Upper lobe of left lung (tissue), 6 donors: ENCODE results near the gene SHISA6. TPM values are rescaled to one million over a fixed set of nuclear protein-coding genes. Genes with fewer than 3 reads are reported as not detected.

Experiments
- ATAC-seq, 2 donors: fragments of 200-7000 bp; cut with Tn5 transposase; one replicate each; pipeline ENCODE4 v1.9.1; 2022; ENCODE audit warnings: mild to moderate bottlenecking in 2 of 2, moderate library complexity in 2 of 2; ENCODE audit not compliant: low FRiP score in 2 of 2
- DNase-seq, 2 donors: peaks; one replicate each; pipeline ENCODE4 v3.0.0-alpha.2; 2019 to 2020
- H3K27ac ChIP-seq, 4 donors: fragments of 200-600 bp; sonication (generic); one replicate each; pipeline ENCODE4 v1.5.1; 2016 to 2019
- H3K27me3 ChIP-seq, 4 donors: fragments of 200-600 bp; sonication (generic); one replicate each; pipeline ENCODE4 v1.5.1; 2017 to 2019
- H3K36me3 ChIP-seq, 4 donors: fragments of 200-600 bp; sonication (generic); one replicate each; pipeline ENCODE4 v1.5.1; 2016 to 2019
- H3K4me1 ChIP-seq, 4 donors: fragments of 200-600 bp; sonication (generic); one replicate each; pipeline ENCODE4 v1.5.1; 2018 to 2019
- H3K4me3 ChIP-seq, 4 donors: fragments of 200-600 bp; sonication (generic); one replicate each; pipeline ENCODE4 v1.5.1; 2017 to 2019; ENCODE audit warnings: mild to moderate bottlenecking in 2 of 4, moderate library complexity in 1 of 4
- H3K9me3 ChIP-seq, 4 donors: fragments of 200-600 bp; sonication (generic); one replicate each; pipeline ENCODE4 v1.5.1; 2018 to 2019
- CTCF ChIP-seq, 6 experiments: fragments of 450-650 bp in 4 of 6; fragments of 200-600 bp in 2 of 6; sonication (generic) in 2 of 6; IDR thresholded peaks; one replicate each; pipeline ENCODE4 v1.5.1; 2016 to 2019; ENCODE audit warnings: antibody characterized with exemption in 6 of 6
- EP300 ChIP-seq, 4 donors: sonication (generic); formaldehyde crosslinking; IDR thresholded peaks; one replicate each; pipeline ENCODE4 v1.5.1; 2017; ENCODE audit warnings: antibody characterized with exemption in 4 of 4, control low read depth in 2 of 4
- POLR2A ChIP-seq, 4 donors: fragments of 450-650 bp; IDR thresholded peaks; one replicate each; pipeline ENCODE4 v1.5.1; 2016 to 2017; ENCODE audit warnings: antibody characterized with exemption in 4 of 4, mild to moderate bottlenecking in 2 of 4
- POLR2AphosphoS5 ChIP-seq, 2 donors: sonication (generic); formaldehyde crosslinking; IDR thresholded peaks; one replicate each; pipeline ENCODE4 v1.5.1; 2017; ENCODE audit warnings: antibody characterized with exemption in 2 of 2
- WGBS, 2 donors: methylation state at CpG; one replicate each; pipeline ENCODE4 v1.1.5; 2017 to 2018; 5-methylcytosine and 5-hydroxymethylcytosine counted together
- total RNA-seq, 6 donors: library from RNA; depleted of rRNA in 4 of 6; stranded (reverse); fragments of >200 nt in 4 of 6; gene quantifications; one replicate each; pipeline versions ENCODE4 v1.1.0 to v1.2.1, GENCODE V29; 2016 to 2021
- donor health status: DM: no; HTN: no; CAD: no; lungs with moderate emphysema.
- donor health status: DM: no; HTN: yes; CAD: no; lungs with severe emphysema.

SHISA6 gene
- total RNA-seq, 6 donors from 2014 or later: 0.03 to 1.2 (median 0.74) TPM; not detected in 2

GRCh38 chr17:11378506-11378905, 137.5 kb downstream of the SHISA6 start:
- TF ChIP-seq POLR2AphosphoS5 (IDR thresholded peaks at IDR 0.05) (no peak), EP300 (IDR thresholded peaks at IDR 0.05) (no peak), CTCF (IDR thresholded peaks at IDR 0.05) (no peak), POLR2A (IDR thresholded peaks at IDR 0.05) (no peak)
- no peak overlapping the region for H3K4me3 ChIP-seq
- H3K27ac ChIP-seq: no peak overlapping the region
- no peaks in the 10 kb centered on the region for H3K36me3 ChIP-seq
- no peaks in the 10 kb centered on the region for H3K9me3 ChIP-seq
- no peaks in the 10 kb centered on the region for H3K4me1 ChIP-seq
- no peak for ATAC-seq
- 79 to 90% methylated on average over 6 of the region's 6 CpGs for WGBS, 2 donors
- H3K27me3 ChIP-seq: no peaks in the 10 kb centered on the region
- DNase-seq: no peak

- Histone ChIP-seq H3K4me3 (no peak overlapping the region), H3K36me3 (no peaks in the 10 kb centered on the region), H3K9me3 (no peaks in the 10 kb centered on the region), H3K27ac (no peak overlapping the region), H3K27me3 (no peaks in the 10 kb centered on the region), H3K4me1 (no peaks in the 10 kb centered on the region)
- WGBS, 2 donors: 74 to 95% methylated on average over 7 of the region's 7 CpGs
- DNase-seq (no peak), ATAC-seq (no peak)
- no peak for TF ChIP-seq POLR2AphosphoS5 (IDR thresholded peaks at IDR 0.05)
- TF ChIP-seq CTCF (IDR thresholded peaks at IDR 0.05): no peak
- no peak for TF ChIP-seq POLR2A (IDR thresholded peaks at IDR 0.05)
- no peak for TF ChIP-seq EP300 (IDR thresholded peaks at IDR 0.05)
Observed at GRCh38 chr17:11380761-11381160, 139.7 kb downstream of the SHISA6 start.

- no peaks in the 10 kb centered on the region for H3K9me3 ChIP-seq
- H3K4me1 ChIP-seq: no peaks in the 10 kb centered on the region
- no peaks in the 10 kb centered on the region for H3K27me3 ChIP-seq
- H3K27ac ChIP-seq: no peak overlapping the region
- ATAC-seq (no peak), DNase-seq (no peak)
- no peak for TF ChIP-seq POLR2A (IDR thresholded peaks at IDR 0.05)
- 82 to 91% methylated on average over 5 of the region's 5 CpGs for WGBS, 2 donors
- H3K4me3 ChIP-seq: no peak overlapping the region
- H3K36me3 ChIP-seq: no peaks in the 10 kb centered on the region
Observed at GRCh38 chr17:11383157-11383556, 142.1 kb downstream of the SHISA6 start.

GRCh38 chr17:11384131-11384530, 143.1 kb downstream of the SHISA6 start:
- DNase-seq: no peak
- H3K4me1 ChIP-seq: no peaks in the 10 kb centered on the region
- H3K36me3 ChIP-seq: no peaks in the 10 kb centered on the region
- no peak for ATAC-seq
- H3K27me3 ChIP-seq: no peaks in the 10 kb centered on the region
- no peak overlapping the region for H3K4me3 ChIP-seq
- H3K9me3 ChIP-seq: no peaks in the 10 kb centered on the region
- H3K27ac ChIP-seq: no peak overlapping the region
- WGBS, 2 donors: 69 to 90% methylated on average over 3 of the region's 3 CpGs
- no peak for TF ChIP-seq POLR2AphosphoS5 (IDR thresholded peaks at IDR 0.05)
- no peak for TF ChIP-seq POLR2A (IDR thresholded peaks at IDR 0.05)
- TF ChIP-seq CTCF (IDR thresholded peaks at IDR 0.05): no peak
- TF ChIP-seq EP300 (IDR thresholded peaks at IDR 0.05): no peak

GRCh38 chr17:11387610-11388009, 146.6 kb downstream of the SHISA6 start:
- peaks cover 0 to 3% (median 0%) of the 10 kb centered on the region in 4 donors for H3K9me3 ChIP-seq
- DNase-seq (no peak), ATAC-seq (no peak)
- 38 to 46% methylated on average over 2 of the region's 2 CpGs for WGBS, 2 donors
- H3K27me3 ChIP-seq: no peaks in the 10 kb centered on the region
- H3K4me1 ChIP-seq: no peaks in the 10 kb centered on the region
- H3K36me3 ChIP-seq: no peaks in the 10 kb centered on the region
- TF ChIP-seq EP300 (IDR thresholded peaks at IDR 0.05): no peak
- TF ChIP-seq POLR2A (IDR thresholded peaks at IDR 0.05): no peak
- no peak for TF ChIP-seq POLR2AphosphoS5 (IDR thresholded peaks at IDR 0.05)
- no peak for TF ChIP-seq CTCF (IDR thresholded peaks at IDR 0.05)
- no peak overlapping the region for H3K27ac ChIP-seq
- H3K4me3 ChIP-seq: no peak overlapping the region
